Measurements from ENCODE around the gene SMAD7. TPM values are rescaled to one million over a fixed set of nuclear protein-coding genes. Genes with fewer than 3 reads are reported as not detected.

Gene SMAD7
- total RNA-seq, 1 donor from 2014 or later = 6.9 TPM

GRCh38 chr18:48929941-48930713, 20.6 kb downstream of the SMAD7 start:
- DNase-seq (no peak), ATAC-seq (ENCODE audit: low read depth) (no peak)
- no peaks in the 10 kb centered on the region for H3K36me3 Mint-ChIP-seq (ENCODE audit: low read depth)
- POLR2A ChIA-PET = interaction anchor here (0.7 to 2.6 kb wide), 6 partner anchors 11 to 557 kb away, joined by 3 to 30 read pairs (median 6); partner anchors contain the start of genes C18orf32 and SMAD7
- CTCF ChIA-PET = interaction anchor here (0.8 kb wide), 1 partner anchor 17 kb away, joined by 3 read pairs; no protein-coding TSS in a partner anchor
- H3K27ac Mint-ChIP-seq = peak overlapping the region; percentile 50
- H3K4me1 Mint-ChIP-seq = peaks cover 97% of the 10 kb centered on the region
- no peaks in the 10 kb centered on the region for H3K27me3 Mint-ChIP-seq
- no peak for TF ChIP-seq CTCF (IDR thresholded peaks at IDR 0.05)
- H3K9me3 Mint-ChIP-seq = no peaks in the 10 kb centered on the region
- peak overlapping the region; percentile 38 for H3K4me3 Mint-ChIP-seq
- intact Hi-C loops (cut with micrococcal nuclease) = loop anchor here (1.0 to 10.0 kb wide), 5 partner anchors 10 to 245 kb away; no protein-coding TSS in a partner anchor

GRCh38 chr18:48929212-48929612, 21.6 kb downstream of the SMAD7 start:
- ChIA-PET POLR2A (interaction anchor here (0.6 to 2.6 kb wide), 14 partner anchors 9 to 558 kb away, joined by 3 to 30 read pairs (median 4); partner anchors contain the start of genes C18orf32 and SMAD7), CTCF (interaction anchor here (1.3 kb wide), 1 partner anchor 151 kb away, joined by 3 read pairs; no protein-coding TSS in a partner anchor)
- no peak for TF ChIP-seq CTCF (IDR thresholded peaks at IDR 0.05)
- peaks cover 97% of the 10 kb centered on the region for H3K4me1 Mint-ChIP-seq
- H3K27me3 Mint-ChIP-seq = no peaks in the 10 kb centered on the region
- peak overlapping the region; percentile 92 for H3K27ac Mint-ChIP-seq
- H3K9me3 Mint-ChIP-seq = no peaks in the 10 kb centered on the region
- intact Hi-C loops (cut with micrococcal nuclease) = loop anchor here (1.0 to 10.0 kb wide), 5 partner anchors 11 to 246 kb away; no protein-coding TSS in a partner anchor
- no peak for DNase-seq
- ATAC-seq (ENCODE audit: low read depth) = no peak
- no peaks in the 10 kb centered on the region for H3K36me3 Mint-ChIP-seq (ENCODE audit: low read depth)
- peak overlapping the region; percentile 80 for H3K4me3 Mint-ChIP-seq

- H3K4me3 Mint-ChIP-seq = peak overlapping the region; percentile 80
- intact Hi-C loops (cut with micrococcal nuclease) = loop anchor here (1.0 to 10.0 kb wide), 6 partner anchors 12 to 246 kb away; no protein-coding TSS in a partner anchor
- peak; percentile 86 for ATAC-seq (ENCODE audit: low read depth)
- DNase-seq = peak; percentile 65
- peaks cover 97% of the 10 kb centered on the region for H3K4me1 Mint-ChIP-seq
- no peaks in the 10 kb centered on the region for H3K27me3 Mint-ChIP-seq
- POLR2A ChIA-PET = interaction anchor here (0.6 to 2.6 kb wide), 15 partner anchors 9 to 558 kb away, joined by 3 to 30 read pairs (median 5); partner anchors contain the start of genes C18orf32 and SMAD7
- CTCF ChIA-PET = interaction anchor here (1.3 kb wide), 1 partner anchor 151 kb away, joined by 3 read pairs; no protein-coding TSS in a partner anchor
- H3K36me3 Mint-ChIP-seq (ENCODE audit: low read depth) = no peaks in the 10 kb centered on the region
- no peak for TF ChIP-seq CTCF (IDR thresholded peaks at IDR 0.05)
- H3K9me3 Mint-ChIP-seq = no peaks in the 10 kb centered on the region
- H3K27ac Mint-ChIP-seq = peak overlapping the region; percentile 92
Observed at GRCh38 chr18:48928787-48929186, 22.0 kb downstream of the SMAD7 start.

GRCh38 chr18:48927286-48928080, 23.3 kb downstream of the SMAD7 start:
- H3K27ac Mint-ChIP-seq = peak overlapping the region; percentile 61
- no peaks in the 10 kb centered on the region for H3K27me3 Mint-ChIP-seq
- peaks cover 97% of the 10 kb centered on the region for H3K4me1 Mint-ChIP-seq
- CTCF ChIA-PET = no interaction called here
- no peaks in the 10 kb centered on the region for H3K9me3 Mint-ChIP-seq
- ATAC-seq (ENCODE audit: low read depth) = no peak
- H3K4me3 Mint-ChIP-seq = peak overlapping the region; percentile 19
- DNase-seq = no peak
- intact Hi-C loops (cut with micrococcal nuclease) = loop anchor here (1.0 to 10.0 kb wide), 4 partner anchors 22 to 247 kb away; no protein-coding TSS in a partner anchor
- no peaks in the 10 kb centered on the region for H3K36me3 Mint-ChIP-seq (ENCODE audit: low read depth)
- TF ChIP-seq CTCF (IDR thresholded peaks at IDR 0.05) = no peak
- POLR2A ChIA-PET = interaction anchor here (0.7 to 2.1 kb wide), 5 partner anchors 13 to 311 kb away, joined by 3 to 12 read pairs (median 4); no protein-coding TSS in a partner anchor
